AG08396 (cell line): ENCODE measurements around the gene LRRC45.
"Not testable (repeated sequence)": the region's sequence is repeated elsewhere in the genome, so short reads cannot be mapped to it uniquely, and the experiment has no call there.

Source experiments
- DNase-seq: peaks from one replicate; pipeline ENCODE4 v3.0.0; 2012; ENCODE audit warnings: low spot score, mixed read lengths

Gene LRRC45

GRCh38 chr17:82022981-82023446 lies at the start of gene LRRC45:
Gene LRRC45 (plus strand): TSS chr17:82023305. CDS start chr17:82023644, 339 bp downstream.
- peak; percentile 100 for DNase-seq

GRCh38 chr17:81973432-81973831 lies 49.7 kb upstream of the LRRC45 start:
- no peak for DNase-seq

GRCh38 chr17:81976332-81977210 lies 46.5 kb upstream of the LRRC45 start:
- no peak for DNase-seq

GRCh38 chr17:81977211-81977808 lies 45.8 kb upstream of the LRRC45 start, which contains the start of gene ASPSCR1:
Gene ASPSCR1 (plus strand): TSS chr17:81977629. CDS start chr17:81977647, 18 bp downstream.
- DNase-seq = peak; percentile 98

- no peak for DNase-seq
These were observed 44.4 kb upstream of the LRRC45 start for GRCh38 chr17:81978524-81979298.

- no peak for DNase-seq
These were observed 43.0 kb upstream of the LRRC45 start for GRCh38 chr17:81980122-81980521.

GRCh38 chr17:81980707-81981343 lies 42.3 kb upstream of the LRRC45 start:
- DNase-seq = no peak

- not testable (repeated sequence) for DNase-seq
These were observed 41.6 kb upstream of the LRRC45 start for GRCh38 chr17:81981511-81981910.

- DNase-seq = no peak
These were observed 40.0 kb upstream of the LRRC45 start for GRCh38 chr17:81983011-81983638.

GRCh38 chr17:81983639-81984373 lies 39.3 kb upstream of the LRRC45 start:
- no peak for DNase-seq

GRCh38 chr17:81984773-81985410 lies 38.2 kb upstream of the LRRC45 start:
- DNase-seq = no peak

- DNase-seq = no peak
These were observed 36.5 kb upstream of the LRRC45 start for GRCh38 chr17:81986606-81987005.

GRCh38 chr17:81987161-81987770 lies 35.8 kb upstream of the LRRC45 start:
- DNase-seq = no peak

- no peak for DNase-seq
These were observed 32.0 kb upstream of the LRRC45 start for GRCh38 chr17:81990836-81991683.

GRCh38 chr17:81991684-81992305 lies 31.3 kb upstream of the LRRC45 start:
- peak; percentile 85 for DNase-seq

GRCh38 chr17:81992306-81993102 lies 30.6 kb upstream of the LRRC45 start:
- no peak for DNase-seq
